ENCODE results near the gene GMPR2. TPM values are rescaled to one million over a fixed set of nuclear protein-coding genes. Genes with fewer than 3 reads are reported as not detected.

The GMPR2 gene
- total RNA-seq, 4 donors from 2014 or later, result 39.0 to 57.2 (median 49.0) TPM

DNA sequence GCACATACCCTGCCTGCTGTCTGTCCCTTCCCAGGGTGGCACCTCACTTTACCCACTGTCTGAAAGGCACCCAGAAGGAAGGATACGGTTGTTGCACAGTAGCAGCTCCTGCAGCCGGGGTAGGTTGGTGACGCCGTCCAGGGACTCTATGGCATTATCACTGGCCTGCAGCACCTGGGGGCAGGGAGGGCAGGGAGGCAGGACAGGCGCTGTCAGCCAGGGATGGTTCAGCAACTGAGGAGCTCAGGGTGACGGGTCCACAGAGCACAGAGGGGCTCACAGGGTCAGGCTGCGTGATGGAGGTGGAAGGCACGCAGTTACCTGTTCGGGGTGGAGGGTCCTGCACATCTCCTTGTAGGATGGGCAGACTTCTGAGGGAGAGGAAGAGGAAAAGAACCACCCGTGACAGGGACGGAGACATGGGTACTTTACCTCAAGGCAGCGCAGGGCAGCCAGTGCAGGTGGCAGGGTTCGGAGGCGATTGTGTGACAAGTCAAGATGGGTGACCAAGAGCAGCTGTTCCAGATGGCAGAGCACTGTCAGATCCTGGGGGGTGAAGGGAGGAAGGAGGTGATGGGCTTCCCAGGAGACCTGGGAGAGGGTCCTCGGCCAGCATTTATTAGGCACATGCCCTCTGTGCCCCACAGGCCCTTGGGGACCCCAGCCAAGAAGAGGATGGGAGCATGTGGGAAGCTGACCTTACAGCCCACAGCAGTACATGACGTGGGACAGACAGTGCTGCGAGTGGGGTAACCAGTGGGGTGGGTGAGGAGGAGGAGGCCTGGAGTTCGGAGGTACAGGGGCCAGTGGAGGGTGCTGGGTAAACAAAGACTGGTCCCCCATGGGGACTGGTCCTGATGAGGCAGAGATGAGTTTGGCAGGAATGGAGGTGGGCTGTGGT lies 33.9 kb downstream of the GMPR2 start:
- DNase-seq (ENCODE audit: low spot score in 2 of 2), result no peak
- TF ChIP-seq POLR2A (IDR thresholded peaks at IDR 0.05), result no peak
- TF ChIP-seq, protein P1, sequence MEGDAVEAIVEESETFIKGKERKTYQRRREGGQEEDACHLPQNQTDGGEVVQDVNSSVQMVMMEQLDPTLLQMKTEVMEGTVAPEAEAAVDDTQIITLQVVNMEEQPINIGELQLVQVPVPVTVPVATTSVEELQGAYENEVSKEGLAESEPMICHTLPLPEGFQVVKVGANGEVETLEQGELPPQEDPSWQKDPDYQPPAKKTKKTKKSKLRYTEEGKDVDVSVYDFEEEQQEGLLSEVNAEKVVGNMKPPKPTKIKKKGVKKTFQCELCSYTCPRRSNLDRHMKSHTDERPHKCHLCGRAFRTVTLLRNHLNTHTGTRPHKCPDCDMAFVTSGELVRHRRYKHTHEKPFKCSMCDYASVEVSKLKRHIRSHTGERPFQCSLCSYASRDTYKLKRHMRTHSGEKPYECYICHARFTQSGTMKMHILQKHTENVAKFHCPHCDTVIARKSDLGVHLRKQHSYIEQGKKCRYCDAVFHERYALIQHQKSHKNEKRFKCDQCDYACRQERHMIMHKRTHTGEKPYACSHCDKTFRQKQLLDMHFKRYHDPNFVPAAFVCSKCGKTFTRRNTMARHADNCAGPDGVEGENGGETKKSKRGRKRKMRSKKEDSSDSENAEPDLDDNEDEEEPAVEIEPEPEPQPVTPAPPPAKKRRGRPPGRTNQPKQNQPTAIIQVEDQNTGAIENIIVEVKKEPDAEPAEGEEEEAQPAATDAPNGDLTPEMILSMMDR (IDR thresholded peaks at IDR 0.05), result no peak
- intact Hi-C loops (cut with DNase I; ENCODE audit: low total_unique reads), result no loop called here
- no peak overlapping the region for H3K4me3 ChIP-seq (ENCODE audit: low read depth, poor library complexity, severe bottlenecking)
- 86 to 91% methylated on average over 18 of the region's 18 CpGs for WGBS, 2 donors

- WGBS, 2 donors, result 88 to 93% methylated on average over 9 of the region's 9 CpGs
Measured at GRCh38 chr14:24267516-24267915, 34.8 kb downstream of the GMPR2 start.

GRCh38 chr14:24268225-24268624 lies 35.5 kb downstream of the GMPR2 start:
- TF ChIP-seq POLR2A (IDR thresholded peaks at IDR 0.05), result no peak
- TF ChIP-seq, protein P1 (IDR thresholded peaks at IDR 0.05), result no peak
- DNase-seq (ENCODE audit: low spot score in 2 of 2), result no peak
- intact Hi-C loops (cut with DNase I; ENCODE audit: low total_unique reads), result no loop called here
- 89 to 93% methylated on average over 9 of the region's 9 CpGs for WGBS, 2 donors
- no peak overlapping the region for H3K4me3 ChIP-seq (ENCODE audit: low read depth, poor library complexity, severe bottlenecking)

More at GRCh38 chr14:24267516-24267915, 34.8 kb downstream of the GMPR2 start:
- intact Hi-C loops (cut with DNase I; ENCODE audit: low total_unique reads), result no loop called here
- TF ChIP-seq POLR2A (IDR thresholded peaks at IDR 0.05), result no peak
- TF ChIP-seq, protein P1 (IDR thresholded peaks at IDR 0.05), result no peak
- no peak for DNase-seq (ENCODE audit: low spot score in 2 of 2)
- H3K4me3 ChIP-seq (ENCODE audit: low read depth, poor library complexity, severe bottlenecking), result no peak overlapping the region

DNA sequence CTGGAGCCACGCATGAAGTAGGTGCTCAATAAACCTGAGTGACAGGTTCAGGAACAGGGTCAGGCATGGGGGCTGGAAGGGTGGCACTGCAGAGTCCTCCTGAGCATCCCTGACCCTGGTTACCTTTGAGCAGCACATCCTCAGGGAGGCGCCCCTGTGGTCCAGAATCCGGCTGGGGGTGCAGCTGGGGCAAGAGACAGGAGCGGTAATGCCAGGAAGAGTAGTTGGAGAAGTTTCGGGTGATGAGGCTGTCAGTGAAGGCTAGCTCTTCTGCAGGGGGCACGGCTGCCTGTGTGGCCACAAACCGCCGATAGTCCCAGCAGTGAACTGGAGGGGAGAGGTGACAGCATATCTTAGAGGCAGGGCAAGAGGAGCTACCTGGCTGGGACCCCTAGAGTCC lies 36.6 kb downstream of the GMPR2 start:
- 88 to 91% methylated on average over 8 of the region's 8 CpGs for WGBS, 2 donors
- TF ChIP-seq, protein P1 (IDR thresholded peaks at IDR 0.05), result no peak
- TF ChIP-seq POLR2A (IDR thresholded peaks at IDR 0.05), result no peak
- no peak overlapping the region for H3K4me3 ChIP-seq (ENCODE audit: low read depth, poor library complexity, severe bottlenecking)
- intact Hi-C loops (cut with DNase I; ENCODE audit: low total_unique reads), result no loop called here
- DNase-seq (ENCODE audit: low spot score in 2 of 2), result no peak

DNA sequence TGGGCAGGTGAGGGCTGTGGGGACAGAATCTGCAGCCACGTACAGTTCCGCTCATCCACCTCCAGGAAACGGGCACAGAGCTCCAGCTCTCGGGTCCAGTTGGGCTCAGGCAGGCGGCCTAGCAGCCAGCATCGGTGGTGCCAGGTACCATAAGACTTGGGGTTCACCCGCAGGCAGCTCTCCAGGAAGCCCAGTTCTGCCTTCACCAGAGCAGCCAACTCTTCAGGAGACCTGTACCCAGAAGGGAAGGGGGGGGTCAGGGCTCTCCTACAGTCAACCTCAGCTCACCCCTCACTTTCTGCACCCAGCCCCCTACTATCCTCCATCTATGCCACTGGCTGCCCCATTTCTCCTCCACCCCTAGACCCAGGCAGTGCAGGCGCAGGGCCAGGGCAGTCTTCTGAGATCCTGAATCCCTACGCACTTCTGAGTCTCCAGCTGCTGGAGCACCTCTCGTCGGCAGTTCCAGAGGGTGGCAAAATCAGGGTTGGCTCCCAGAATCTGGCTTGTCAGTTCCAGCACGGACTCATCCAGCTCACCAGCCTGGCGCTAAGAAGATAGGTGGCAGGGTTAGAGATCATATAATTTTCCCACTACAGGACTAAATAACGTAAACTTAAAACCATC lies 37.3 kb downstream of the GMPR2 start:
- TF ChIP-seq POLR2A (IDR thresholded peaks at IDR 0.05), result no peak
- TF ChIP-seq, protein P1 (IDR thresholded peaks at IDR 0.05), result no peak
- WGBS, 2 donors, result 94% methylated on average over 14 of the region's 14 CpGs

More for the DNA sequence above, 37.3 kb downstream of the GMPR2 start:
- intact Hi-C loops (cut with DNase I; ENCODE audit: low total_unique reads), result no loop called here
- DNase-seq (ENCODE audit: low spot score in 2 of 2), result no peak
- no peak overlapping the region for H3K4me3 ChIP-seq (ENCODE audit: low read depth, poor library complexity, severe bottlenecking)
